Hepatocyte (in vitro differentiated cells): ENCODE data around the gene SMARCC2. TPM values are rescaled to one million over a fixed set of nuclear protein-coding genes. Genes with fewer than 3 reads are reported as not detected.

ENCODE experiments used
- DNase-seq: peaks from one replicate; pipeline ENCODE4 v3.0.0-alpha.2; 2016; ENCODE audit warnings: low spot score
- H2AFZ ChIP-seq: fragments of 200-600 bp; sonication (generic); 2 replicates; pipeline ENCODE4 v1.6.0; 2016; ENCODE audit warnings: antibody characterized with exemption, mild to moderate bottlenecking
- H3K27ac ChIP-seq: fragments of 200-600 bp; sonication (generic); 2 replicates; pipeline ENCODE4 v1.5.1; 2016; ENCODE audit warnings: mild to moderate bottlenecking
- H3K27me3 ChIP-seq: fragments of 200-600 bp; sonication (generic); 2 replicates; pipeline ENCODE4 v1.6.1; 2016
- H3K36me3 ChIP-seq: fragments of 200-600 bp; sonication (generic); replicated peaks from 2 replicates; pipeline ENCODE4 v1.5.1; 2016; ENCODE audit warnings: low read depth; ENCODE audit not compliant: insufficient read depth
- H3K4me1 ChIP-seq: fragments of 200-600 bp; sonication (generic); 2 replicates; pipeline ENCODE4 v1.5.1; 2016; ENCODE audit warnings: mild to moderate bottlenecking, moderate library complexity; ENCODE audit not compliant: insufficient read depth
- H3K4me2 ChIP-seq: fragments of 200-600 bp; sonication (generic); 2 replicates; pipeline ENCODE4 v1.6.0; 2016
- H3K4me3 ChIP-seq: fragments of 200-600 bp; sonication (generic); 2 replicates; pipeline ENCODE4 v1.5.1; 2016; ENCODE audit warnings: mild to moderate bottlenecking
- H3K79me2 ChIP-seq: fragments of 200-600 bp; sonication (generic); 2 replicates; pipeline ENCODE4 v1.6.0; 2017; ENCODE audit warnings: mild to moderate bottlenecking
- H3K9me2 ChIP-seq: fragments of 200-600 bp; sonication (generic); replicated peaks from 2 replicates; pipeline ENCODE4 v1.6.0; 2017; ENCODE audit warnings: mild to moderate bottlenecking; ENCODE audit not compliant: insufficient read depth
- H3K9me3 ChIP-seq: fragments of 200-600 bp; sonication (generic); 2 replicates; pipeline ENCODE4 v1.5.1; 2016; ENCODE audit warnings: low read depth, mild to moderate bottlenecking
- H4K20me1 ChIP-seq: fragments of 200-600 bp; sonication (generic); 2 replicates; pipeline ENCODE4 v1.6.0; 2016; ENCODE audit warnings: mild to moderate bottlenecking; ENCODE audit not compliant: insufficient read depth, poor library complexity, severe bottlenecking
- CTCF ChIP-seq: fragments of 200-600 bp; sonication (generic); IDR thresholded peaks from 2 replicates; pipeline ENCODE4 v1.5.1; 2016; ENCODE audit warnings: antibody characterized with exemption, mild to moderate bottlenecking; ENCODE audit not compliant: poor library complexity
- EZH2 ChIP-seq: fragments of 200-600 bp; sonication (generic); IDR thresholded peaks from 2 replicates; pipeline ENCODE4 v1.6.1; 2016; ENCODE audit warnings: antibody characterized with exemption, mild to moderate bottlenecking, borderline replicate concordance
- EZH2phosphoT487 ChIP-seq: fragments of 200-600 bp; sonication (generic); IDR thresholded peaks from one replicate; pipeline ENCODE4 v1.6.1; 2018; ENCODE audit warnings: antibody characterized with exemption, mild to moderate bottlenecking, low read depth, moderate library complexity; ENCODE audit not compliant: unreplicated experiment, severe bottlenecking
- WGBS: methylation state at CpG from one replicate; pipeline ENCODE4 v1.1.6; 2016; ENCODE audit warnings: low lambda C conversion rate; ENCODE audit errors: missing lambda C conversion rate; 5-methylcytosine and 5-hydroxymethylcytosine counted together
- polyA plus RNA-seq: library from polyadenylated mRNA; unstranded; fragments of >200 nt; fragmentation: Nextera tagmentation; extraction: Ambion mirVana; gene quantifications from 2 replicates; pipeline ENCODE4 v1.2.1, GENCODE V29; 2016
- total RNA-seq: library from RNA; depleted of rRNA; stranded (reverse); fragments of >200 nt; gene quantifications from 2 replicates; pipeline ENCODE4 v1.2.3, GENCODE V29; 2014

SMARCC2 gene
- total and polyA plus RNA-seq, 2 experiments from 2014 or later, result 34.8 to 68.6 TPM

- Histone ChIP-seq H3K27me3 (no peaks in the 10 kb centered on the region), H2AFZ (no peak overlapping the region), H3K4me1 (peaks cover 13% of the 10 kb centered on the region), H3K4me2 (no peak overlapping the region), H3K36me3 (no peaks in the 10 kb centered on the region), H4K20me1 (no peaks in the 10 kb centered on the region), H3K9me3 (no peaks in the 10 kb centered on the region), H3K79me2 (no peaks in the 10 kb centered on the region), H3K4me3 (no peak overlapping the region), H3K9me2 (no peaks in the 10 kb centered on the region), H3K27ac (no peak overlapping the region)
- WGBS, result 96% methylated on average over 19 of the region's 19 CpGs
- TF ChIP-seq EZH2, result no peak
- no peak for TF ChIP-seq EZH2phosphoT487
- TF ChIP-seq CTCF, result no peak
- DNase-seq, result no peak
Measured at GRCh38 chr12:56141946-56142784, 47.1 kb downstream of the SMARCC2 start.

- Histone ChIP-seq H3K9me2 (no peaks in the 10 kb centered on the region), H3K9me3 (no peaks in the 10 kb centered on the region), H3K79me2 (no peaks in the 10 kb centered on the region), H3K27me3 (no peaks in the 10 kb centered on the region), H3K36me3 (no peaks in the 10 kb centered on the region), H3K27ac (no peak overlapping the region), H3K4me3 (no peak overlapping the region), H2AFZ (no peak overlapping the region), H3K4me1 (no peaks in the 10 kb centered on the region), H4K20me1 (no peaks in the 10 kb centered on the region), H3K4me2 (no peak overlapping the region)
- TF ChIP-seq CTCF, result no peak
- no peak for TF ChIP-seq EZH2phosphoT487
- TF ChIP-seq EZH2, result no peak
- WGBS, result 94% methylated on average over 14 of the region's 14 CpGs
- no peak for DNase-seq
Measured at GRCh38 chr12:56137853-56138571, 51.3 kb downstream of the SMARCC2 start.

- no peak for TF ChIP-seq EZH2
- TF ChIP-seq CTCF, result no peak
- no peak for TF ChIP-seq EZH2phosphoT487
- Histone ChIP-seq H3K27me3 (no peaks in the 10 kb centered on the region), H3K27ac (no peak overlapping the region), H3K79me2 (peaks cover 4% of the 10 kb centered on the region), H3K9me2 (no peaks in the 10 kb centered on the region), H3K9me3 (no peaks in the 10 kb centered on the region), H3K4me2 (no peak overlapping the region), H2AFZ (no peak overlapping the region), H3K36me3 (no peaks in the 10 kb centered on the region), H4K20me1 (no peaks in the 10 kb centered on the region), H3K4me1 (no peaks in the 10 kb centered on the region), H3K4me3 (no peak overlapping the region)
- no peak for DNase-seq
- WGBS, result 97% methylated on average over 6 of the region's 6 CpGs
Measured at GRCh38 chr12:56134897-56135296, 54.4 kb downstream of the SMARCC2 start.
